GM10266 (cell line): Measurements from ENCODE around the gene SMTNL1.
A peak's percentile ranks its signal among the peaks of the same experiment; 100 is the strongest.

Experiments used
- DNase-seq: peaks from one replicate; pipeline ENCODE4 v3.0.0; 2012; ENCODE audit errors: extremely low spot score
- CTCF ChIP-seq: IDR thresholded peaks from 2 replicates; pipeline ENCODE4 v1.5.1; 2012; ENCODE audit warnings: mild to moderate bottlenecking, low read depth; ENCODE audit not compliant: control insufficient read depth, insufficient read depth; ENCODE audit errors: missing control alignments

Gene SMTNL1

GRCh38 chr11:57496109-57496820 lies 41.1 kb upstream of the SMTNL1 start:
- DNase-seq = no peak
- no peak for TF ChIP-seq CTCF

GRCh38 chr11:57497303-57498247 lies 39.8 kb upstream of the SMTNL1 start:
- no peak for DNase-seq
- no peak for TF ChIP-seq CTCF

GRCh38 chr11:57498540-57498939 lies 38.9 kb upstream of the SMTNL1 start:
- TF ChIP-seq CTCF = no peak
- DNase-seq = no peak

- DNase-seq = peak; percentile 90
- no peak for TF ChIP-seq CTCF
These were observed 37.9 kb upstream of the SMTNL1 start for GRCh38 chr11:57499413-57499982.

GRCh38 chr11:57499983-57500461 lies 37.4 kb upstream of the SMTNL1 start:
- no peak for TF ChIP-seq CTCF
- DNase-seq = no peak

- DNase-seq = no peak
- TF ChIP-seq CTCF = no peak
These were observed 36.9 kb upstream of the SMTNL1 start for GRCh38 chr11:57500515-57500914.

- DNase-seq = no peak
- no peak for TF ChIP-seq CTCF
These were observed 36.5 kb upstream of the SMTNL1 start for GRCh38 chr11:57500926-57501325.
